Right lobe of liver (tissue), 4 donors: Measurements from ENCODE around the gene PPP1R7.

Experiments
- CTCF ChIP-seq, 4 donors: fragments of 200-600 bp in 3 of 4; fragments of 450-650 bp in 1 of 4; IDR thresholded peaks; one replicate each; pipeline versions ENCODE4 v1.5.1 to v1.8.0; 2016 to 2022; ENCODE audit warnings: antibody characterized with exemption in 4 of 4, mild to moderate bottlenecking in 2 of 4
- POLR2A ChIP-seq: fragments of 450-650 bp; IDR thresholded peaks from one replicate; pipeline ENCODE4 v1.6.1; 2017; ENCODE audit warnings: antibody characterized with exemption, mild to moderate bottlenecking
- donor health status: DM: no; HTN: no; CAD: no.
- donor health status: DM: no; HTN: no; CAD: no.
- donor health status: DM: no; HTN: yes; CAD: no.

GRCh38 chr2:241163601-241164118 is 13.4 kb downstream of the PPP1R7 start:
- TF ChIP-seq CTCF (IDR thresholded peaks at IDR 0.05) (no peak), POLR2A (no peak)
